Activated B cell treated with CpG ODN at 0.5 μM for 24 hours (primary cell): Measurements from ENCODE around the gene TTC34. TPM values are rescaled to one million over a fixed set of nuclear protein-coding genes. Genes with fewer than 3 reads are reported as not detected.
"Not testable (repeated sequence)": the region's sequence is repeated elsewhere in the genome, so short reads cannot be mapped to it uniquely, and the experiment has no call there.

Experiments
- ATAC-seq: fragments of 200-7000 bp; cut with Tn5 transposase; one replicate; pipeline ENCODE4 v1.10.0; 2021; ENCODE audit warnings: low read depth, mild to moderate bottlenecking, moderate library complexity
- CTCF ChIA-PET: fragments of 350-600 bp; sonication (Branson Sonifier 250); formaldehyde crosslinking; loops from one replicate; lab custom pipeline; 2021; ENCODE audit warnings: antibody characterized with exemption; lab: Charles Lee
- POLR2A ChIA-PET: fragments of 350-600 bp; sonication (Branson Sonifier 250); formaldehyde crosslinking; loops from one replicate; lab custom pipeline; 2021; ENCODE audit warnings: antibody characterized with exemption; lab: Charles Lee
- DNase-seq: peaks from one replicate; pipeline ENCODE4 v3.0.0; 2022
- H3K27ac Mint-ChIP-seq: one replicate; pipeline ENCODE4 v1.8.0; 2020; ENCODE audit warnings: mixed read lengths
- H3K27me3 Mint-ChIP-seq: one replicate; pipeline ENCODE4 v1.8.0; 2021; ENCODE audit warnings: mixed read lengths
- H3K36me3 Mint-ChIP-seq: one replicate; pipeline ENCODE4 v1.8.0; 2021; ENCODE audit warnings: low read depth, mixed read lengths
- H3K4me1 Mint-ChIP-seq: one replicate; pipeline ENCODE4 v1.8.0; 2021; ENCODE audit warnings: mixed read lengths
- H3K4me3 Mint-ChIP-seq: one replicate; pipeline ENCODE4 v1.8.0; 2020; ENCODE audit warnings: mild to moderate bottlenecking, mixed read lengths
- H3K9me3 Mint-ChIP-seq: one replicate; pipeline ENCODE4 v1.8.0; 2020; ENCODE audit warnings: mixed read lengths
- CTCF ChIP-seq: fragments of 200-600 bp; IDR thresholded peaks from one replicate; pipeline ENCODE4 v1.8.0; 2022; ENCODE audit warnings: antibody characterized with exemption, mild to moderate bottlenecking
- intact Hi-C: fragments of 100-400 bp; cut with micrococcal nuclease; formaldehyde crosslinking; loops from one replicate; pipeline ENCODE4 v1.15.1; 2024
- total RNA-seq: library from RNA; stranded (reverse); gene quantifications from 2 replicates; pipeline ENCODE4 v1.2.3, GENCODE V29; 2022

The TTC34 gene
- total RNA-seq, 1 donor from 2014 or later = 4.5 TPM

DNA sequence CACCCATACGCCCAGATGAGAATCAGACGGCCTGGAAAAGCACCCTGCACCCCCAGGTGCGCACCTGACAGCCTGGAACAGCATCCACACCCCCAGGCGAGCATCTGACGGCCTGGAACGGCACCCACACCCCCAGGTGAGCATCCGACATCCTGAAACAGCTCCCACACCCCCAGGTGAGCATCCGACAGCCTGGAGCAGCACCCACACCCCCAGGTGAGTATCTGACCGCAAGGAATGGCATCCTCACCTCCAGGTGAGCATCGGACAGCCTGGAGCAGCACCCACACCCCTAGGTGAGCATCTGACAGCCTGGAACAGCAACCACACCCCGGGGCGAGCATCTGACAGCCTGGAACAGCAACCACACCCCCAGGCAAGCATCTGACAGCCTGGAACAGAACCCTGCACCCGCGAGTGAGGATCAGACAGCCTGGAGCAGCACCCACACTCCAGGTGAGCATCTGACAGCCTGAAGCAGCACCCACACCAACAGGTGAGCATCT is 147.0 kb downstream of the TTC34 start:
- ATAC-seq, H3K9me3 Mint-ChIP-seq, H3K4me3 Mint-ChIP-seq, H3K27ac Mint-ChIP-seq, CTCF ChIA-PET, intact Hi-C loops, H3K4me1 Mint-ChIP-seq, DNase-seq, POLR2A ChIA-PET, H3K36me3 Mint-ChIP-seq: not testable (repeated sequence)
- H3K27me3 Mint-ChIP-seq = peaks cover 42% of the 10 kb centered on the region

GRCh38 chr1:2653741-2654442 is 147.6 kb downstream of the TTC34 start:
- peaks cover 42% of the 10 kb centered on the region for H3K27me3 Mint-ChIP-seq
- H3K36me3 Mint-ChIP-seq, intact Hi-C loops, H3K4me3 Mint-ChIP-seq, DNase-seq, H3K4me1 Mint-ChIP-seq, POLR2A ChIA-PET, CTCF ChIA-PET, ATAC-seq, H3K27ac Mint-ChIP-seq, H3K9me3 Mint-ChIP-seq: not testable (repeated sequence)

DNA sequence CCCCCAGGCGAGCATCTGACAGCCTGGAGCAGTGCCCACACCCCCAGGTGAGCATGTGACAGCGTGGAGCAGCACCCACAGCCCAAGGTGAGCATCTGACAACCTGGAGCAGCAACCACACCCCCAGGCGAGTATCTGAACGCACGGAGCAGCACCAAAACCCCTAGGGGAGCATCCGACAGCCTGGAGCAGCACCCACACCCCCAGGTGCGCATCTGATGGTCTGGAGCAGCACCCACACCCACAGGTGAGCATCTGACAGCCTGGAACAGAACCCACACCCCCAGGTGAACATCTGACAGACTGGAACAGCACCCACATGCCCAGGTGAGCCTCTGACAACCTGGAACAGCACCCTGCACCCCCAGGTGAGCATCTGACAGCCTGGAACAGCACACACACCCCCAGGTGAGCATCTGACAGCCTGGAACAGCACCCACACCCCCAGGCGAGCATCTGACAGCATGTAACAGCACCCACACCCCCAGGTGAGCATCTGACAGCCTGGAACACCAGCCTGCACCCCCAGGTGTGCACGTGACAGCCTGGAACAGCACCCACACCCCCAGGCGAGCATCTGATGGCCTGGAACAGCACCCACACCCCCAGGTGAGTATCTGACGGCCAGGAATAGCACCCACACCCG is 148.4 kb downstream of the TTC34 start:
- DNase-seq, H3K4me3 Mint-ChIP-seq, H3K27ac Mint-ChIP-seq: not testable (repeated sequence)

GRCh38 chr1:2652152-2652925 is 149.2 kb downstream of the TTC34 start:
- H3K9me3 Mint-ChIP-seq, POLR2A ChIA-PET, H3K36me3 Mint-ChIP-seq, H3K4me3 Mint-ChIP-seq, H3K27ac Mint-ChIP-seq, H3K4me1 Mint-ChIP-seq, ATAC-seq, DNase-seq, intact Hi-C loops, CTCF ChIA-PET: not testable (repeated sequence)
- peaks cover 42% of the 10 kb centered on the region for H3K27me3 Mint-ChIP-seq

More for the DNA sequence above, 148.4 kb downstream of the TTC34 start:
- ATAC-seq, H3K4me1 Mint-ChIP-seq, intact Hi-C loops, POLR2A ChIA-PET, H3K9me3 Mint-ChIP-seq, CTCF ChIA-PET, H3K36me3 Mint-ChIP-seq: not testable (repeated sequence)
- peaks cover 42% of the 10 kb centered on the region for H3K27me3 Mint-ChIP-seq

GRCh38 chr1:2650967-2651645 is 150.4 kb downstream of the TTC34 start:
- CTCF ChIA-PET = no interaction called here
- Mint-ChIP-seq H3K27me3 (peaks cover 42% of the 10 kb centered on the region), H3K27ac (no peak overlapping the region), H3K4me1 (no peaks in the 10 kb centered on the region), H3K4me3 (no peak overlapping the region), H3K9me3 (peaks cover 10% of the 10 kb centered on the region), H3K36me3 (no peaks in the 10 kb centered on the region)
- DNase-seq = no peak
- intact Hi-C loops = no loop called here
- no peak for ATAC-seq
- TF ChIP-seq CTCF = no peak
- POLR2A ChIA-PET = no interaction called here

GRCh38 chr1:2646837-2647236 is 154.7 kb downstream of the TTC34 start:
- Mint-ChIP-seq H3K36me3 (peaks cover 2% of the 10 kb centered on the region), H3K27ac (no peak overlapping the region), H3K4me1 (peaks cover 11% of the 10 kb centered on the region), H3K4me3 (no peak overlapping the region), H3K9me3 (peaks cover 10% of the 10 kb centered on the region), H3K27me3 (peaks cover 9% of the 10 kb centered on the region)
- ATAC-seq = no peak
- ChIA-PET POLR2A (interaction anchor here (1.1 kb wide), 1 partner anchor 9 kb away, joined by 3 read pairs; no protein-coding TSS in a partner anchor), CTCF (no interaction called here)
- DNase-seq = no peak
- intact Hi-C loops = loop anchor here (10.0 kb wide), 4 partner anchors 452 to 1258 kb away; partner anchors contain the start of genes C1orf174, FAAP20 and TPRG1L
- TF ChIP-seq CTCF = no peak
